ENCODE measurements around the gene CA10.

DNA sequence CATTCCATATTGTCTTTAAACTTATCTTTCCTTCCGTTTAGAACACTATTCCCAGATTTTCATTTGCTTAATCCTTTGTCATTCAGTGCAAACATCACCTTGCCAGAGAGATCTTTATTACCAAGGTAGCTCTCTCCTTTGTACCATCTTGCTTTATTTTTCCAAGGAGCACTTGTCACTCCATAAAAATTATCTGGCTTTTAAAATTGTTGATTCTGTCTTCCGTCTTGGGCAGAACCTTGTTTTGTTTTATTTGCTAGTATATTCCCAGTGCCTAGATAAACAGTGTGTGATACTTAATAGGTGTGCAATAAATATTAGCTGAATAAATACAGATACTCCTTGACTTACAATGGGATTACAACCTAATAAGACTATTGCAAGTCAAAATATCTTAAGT lies 570.5 kb downstream of the CA10 start:
- TF ChIP-seq EZH2phosphoT487 (IDR thresholded peaks at IDR 0.05; ENCODE audit: insufficient read depth, low read depth): no peak
- no peak for TF ChIP-seq EZH2 (IDR thresholded peaks at IDR 0.05; ENCODE audit: insufficient read depth, poor library complexity, severe bottlenecking)
